ENCODE data around the gene DSCAM.

GRCh38 chr21:40660461-40660860 is 186.5 kb downstream of the DSCAM start:
- TF ChIP-seq POLR2A (IDR thresholded peaks at IDR 0.05) (no peak), CTCF (IDR thresholded peaks at IDR 0.05) (no peak)
